ENCODE data around the gene SLC4A4.

The SLC4A4 gene

GRCh38 chr4:71356924-71357663, 18.3 kb downstream of the SLC4A4 start:
- no peak for DNase-seq (ENCODE audit: low read depth in 1 of 2, low spot score in 1 of 2)

- no peak for DNase-seq (ENCODE audit: low read depth in 1 of 2, low spot score in 1 of 2)
Observed at GRCh38 chr4:71360844-71361243, 22.0 kb downstream of the SLC4A4 start.

DNA sequence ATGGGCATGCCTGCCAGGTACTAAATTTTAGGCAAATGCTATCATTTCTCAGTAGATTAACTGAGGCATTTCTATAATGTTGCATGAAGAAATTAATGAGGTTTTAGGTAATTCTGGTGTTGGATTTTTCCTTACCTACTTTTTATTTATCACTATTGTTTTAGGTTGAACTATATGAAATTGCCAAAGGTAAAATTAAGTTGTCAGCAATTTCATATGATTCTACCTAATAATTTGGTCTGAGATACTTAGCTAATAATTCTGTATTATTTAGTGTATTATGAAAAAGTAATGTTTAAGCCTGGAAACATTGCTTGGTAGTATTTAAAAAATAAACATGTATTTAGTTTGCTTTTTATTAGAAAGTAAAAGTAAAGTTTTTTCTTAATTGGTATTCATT, 22.7 kb downstream of the SLC4A4 start:
- no peak for DNase-seq (ENCODE audit: low read depth in 1 of 2, low spot score in 1 of 2)

DNA sequence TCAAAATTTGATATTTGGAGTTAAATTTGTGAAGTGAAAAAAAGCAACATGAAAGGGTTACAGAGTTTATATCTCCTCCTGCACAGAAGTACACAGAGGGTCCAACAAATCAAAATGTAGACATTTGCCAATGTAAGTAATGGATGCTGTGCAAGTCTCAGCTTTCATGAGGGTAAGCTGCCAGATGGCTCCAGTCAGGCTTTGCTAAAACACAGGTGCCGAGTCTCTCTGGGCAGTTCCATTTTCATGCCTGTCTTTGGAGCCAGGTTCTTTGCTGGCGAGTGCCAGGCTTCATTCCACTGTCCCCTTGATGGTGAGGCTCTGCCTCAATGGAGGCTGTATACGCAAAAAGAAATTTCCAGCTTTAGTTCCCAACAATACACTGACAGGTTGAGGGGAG, 27.9 kb downstream of the SLC4A4 start:
- DNase-seq (ENCODE audit: low read depth in 1 of 2, low spot score in 1 of 2), result no peak

DNA sequence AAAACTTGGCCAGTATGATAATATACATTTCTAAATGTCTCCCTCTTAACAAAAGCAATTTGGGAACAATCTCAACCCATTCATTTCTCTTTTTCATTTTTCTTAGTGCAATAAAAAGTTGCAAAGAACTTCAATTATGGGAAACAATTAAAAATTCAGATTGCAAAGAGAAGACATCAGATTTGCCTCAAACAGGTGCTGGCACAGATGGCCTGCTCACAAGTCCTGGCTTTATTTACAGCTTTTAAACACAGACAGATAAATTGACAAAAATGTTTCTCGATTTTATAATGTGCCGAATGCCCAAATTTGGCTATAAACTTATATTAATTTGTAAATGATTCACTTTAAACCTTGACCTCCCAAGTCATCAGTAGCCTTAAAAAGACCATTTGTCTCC, 28.7 kb downstream of the SLC4A4 start:
- no peak for DNase-seq (ENCODE audit: low read depth in 1 of 2, low spot score in 1 of 2)

- DNase-seq (ENCODE audit: low read depth in 1 of 2, low spot score in 1 of 2), result no peak
Observed at GRCh38 chr4:71368906-71369305, 30.1 kb downstream of the SLC4A4 start.

DNA sequence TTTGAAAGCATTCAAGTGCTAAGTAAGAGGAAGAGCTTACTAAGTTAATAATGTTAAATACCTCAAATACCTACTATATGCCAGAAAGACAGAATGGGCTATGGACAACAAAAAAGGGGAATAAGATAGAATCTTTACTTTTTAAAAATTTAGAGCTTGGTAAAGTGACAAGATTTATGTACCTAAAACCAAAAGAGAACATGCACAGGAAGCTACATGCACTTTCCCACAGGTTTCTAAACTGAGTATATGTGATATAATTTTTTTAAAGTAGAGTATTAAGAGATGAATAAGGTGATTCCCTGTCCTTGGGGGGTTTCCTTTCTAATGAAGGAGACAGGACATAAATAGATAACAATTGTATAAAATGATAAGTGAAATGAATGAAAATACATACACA, 30.7 kb downstream of the SLC4A4 start:
- DNase-seq (ENCODE audit: low read depth in 1 of 2, low spot score in 1 of 2), result no peak

GRCh38 chr4:71375494-71375893, 36.7 kb downstream of the SLC4A4 start:
- no peak for DNase-seq (ENCODE audit: low read depth in 1 of 2, low spot score in 1 of 2)

DNA sequence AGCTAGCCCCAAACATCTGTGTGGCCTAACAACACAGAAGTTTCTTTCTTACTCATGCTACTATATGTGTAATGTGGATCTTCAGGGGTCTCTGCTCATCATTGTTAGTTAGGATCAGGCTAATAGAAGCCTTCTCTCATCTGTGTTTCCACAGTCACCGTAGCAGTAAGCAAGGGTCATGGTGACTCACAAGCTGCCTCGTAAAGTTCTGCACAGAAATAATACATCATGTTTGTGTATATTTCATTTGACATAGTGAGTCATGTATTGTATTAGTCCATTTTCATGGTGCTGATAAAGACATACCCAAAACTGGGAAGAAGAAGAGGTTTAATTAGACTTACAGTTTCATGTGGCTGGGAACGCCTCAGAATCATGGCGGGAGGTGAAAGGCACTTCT, 38.7 kb downstream of the SLC4A4 start:
- DNase-seq (ENCODE audit: low read depth in 1 of 2, low spot score in 1 of 2), result no peak

GRCh38 chr4:71379126-71379525, 40.3 kb downstream of the SLC4A4 start:
- no peak for DNase-seq (ENCODE audit: low read depth in 1 of 2, low spot score in 1 of 2)

GRCh38 chr4:71380788-71381187, 42.0 kb downstream of the SLC4A4 start:
- DNase-seq (ENCODE audit: low read depth in 1 of 2, low spot score in 1 of 2), result no peak

DNA sequence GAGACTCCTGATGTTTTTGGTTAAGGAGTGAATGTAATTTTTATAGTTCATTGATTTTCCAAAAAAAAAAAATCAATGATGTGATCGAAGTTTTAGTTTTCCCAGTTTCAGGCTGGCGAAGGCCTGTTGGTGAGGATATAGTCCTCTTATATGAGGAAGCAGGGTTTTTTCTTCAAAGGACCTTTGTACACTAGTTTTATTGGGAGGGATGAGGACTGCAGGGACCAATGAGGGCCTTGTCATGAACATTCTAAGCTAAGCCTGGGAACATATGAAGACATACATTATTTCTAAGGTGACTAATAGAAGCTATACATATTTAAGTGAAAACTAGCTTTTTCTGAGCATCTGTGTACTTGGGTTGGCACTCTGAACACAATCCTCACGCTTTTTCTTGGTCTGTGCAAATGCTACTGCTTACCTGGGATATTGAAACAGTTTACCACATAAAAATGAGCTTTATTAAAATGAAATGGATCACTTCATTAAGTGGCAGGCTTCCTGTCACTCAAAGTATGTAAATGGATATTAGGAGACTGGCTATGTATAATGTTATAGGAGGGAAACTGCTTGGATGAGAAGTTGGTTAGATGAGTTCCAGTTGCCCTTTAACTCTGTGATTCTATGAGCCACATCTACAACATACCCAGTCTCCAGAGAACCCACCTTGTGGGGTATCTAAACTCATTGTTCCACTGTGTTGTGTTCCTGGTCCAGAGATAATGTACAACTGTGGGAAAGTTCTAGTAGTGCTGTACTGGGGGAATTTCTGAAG, 43.5 kb downstream of the SLC4A4 start:
- no peak for DNase-seq (ENCODE audit: low read depth in 1 of 2, low spot score in 1 of 2)

DNA sequence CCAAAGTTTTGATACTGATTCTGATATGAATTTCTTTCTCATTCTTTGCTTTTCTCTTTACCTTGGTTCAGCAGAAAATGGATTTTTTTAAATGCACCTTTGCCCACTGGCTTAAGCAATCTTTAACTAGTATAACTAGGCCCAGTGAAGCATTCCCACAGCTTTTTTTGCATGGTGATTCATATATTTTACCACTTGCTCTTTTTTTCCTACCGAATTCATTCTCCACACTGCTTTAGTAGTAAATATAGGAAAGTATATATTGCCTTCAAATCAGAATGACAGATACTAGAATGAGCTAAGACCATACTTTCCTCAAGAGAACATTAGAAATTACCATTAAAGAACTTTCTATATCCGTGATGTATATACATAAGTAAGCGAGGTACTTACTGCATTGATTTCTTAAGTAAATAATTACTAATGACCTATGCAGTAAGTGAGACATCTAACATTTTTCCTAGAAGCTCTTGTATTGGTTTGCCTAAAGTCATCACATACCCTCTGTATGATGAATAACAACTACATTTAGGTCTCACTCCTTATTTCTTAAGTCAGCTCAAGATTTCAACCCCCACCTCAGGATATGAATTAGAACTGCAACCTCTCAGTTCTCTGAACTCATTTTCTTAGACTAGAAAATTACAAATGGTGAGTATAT, 44.2 kb downstream of the SLC4A4 start:
- no peak for DNase-seq (ENCODE audit: low read depth in 1 of 2, low spot score in 1 of 2)

DNA sequence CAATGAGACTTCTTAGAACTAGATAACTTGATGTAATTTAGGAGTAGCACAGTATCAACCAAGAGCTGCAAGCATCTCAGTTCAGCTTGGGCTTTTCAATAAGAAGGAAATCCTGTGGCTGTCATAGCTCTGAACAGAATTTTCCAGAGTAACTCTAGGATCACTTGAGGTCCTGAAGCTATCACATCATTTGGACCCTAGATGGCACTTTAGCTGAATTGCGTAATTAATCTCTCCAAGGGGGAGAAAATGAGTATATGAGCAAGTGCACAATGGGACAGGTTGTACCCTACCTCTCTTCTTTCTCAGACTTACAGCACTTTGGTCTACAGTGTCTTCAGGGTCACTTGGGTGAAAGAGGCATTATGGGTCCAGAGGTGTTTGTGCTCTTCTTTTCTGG, 45.2 kb downstream of the SLC4A4 start:
- no peak for DNase-seq (ENCODE audit: low read depth in 1 of 2, low spot score in 1 of 2)

GRCh38 chr4:71389149-71389827, 50.5 kb downstream of the SLC4A4 start:
- DNase-seq (ENCODE audit: low read depth in 1 of 2, low spot score in 1 of 2), result no peak

GRCh38 chr4:71392109-71392508, 53.3 kb downstream of the SLC4A4 start:
- DNase-seq (ENCODE audit: low read depth in 1 of 2, low spot score in 1 of 2), result no peak

GRCh38 chr4:71396382-71396781, 57.6 kb downstream of the SLC4A4 start:
- DNase-seq (ENCODE audit: low read depth in 1 of 2, low spot score in 1 of 2), result no peak

DNA sequence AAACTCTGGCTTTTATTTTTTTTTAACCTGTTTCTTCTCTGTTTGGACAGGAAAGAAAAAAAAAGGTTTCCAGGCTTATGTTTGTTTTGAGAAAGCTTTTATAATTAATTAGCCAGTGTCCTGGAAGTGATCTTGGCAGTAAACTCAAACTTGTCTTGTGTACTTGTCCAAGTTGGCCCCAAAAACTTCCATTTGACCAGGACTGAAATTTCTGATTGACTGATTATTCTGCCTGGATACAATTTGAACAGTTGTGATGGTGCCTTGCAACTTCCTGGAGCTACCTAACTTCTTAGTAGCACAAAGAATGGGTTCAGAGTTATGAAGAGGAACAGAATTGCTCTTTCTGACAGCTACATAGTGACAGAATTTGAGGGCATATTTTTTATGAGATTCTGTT, 62.0 kb downstream of the SLC4A4 start:
- no peak for DNase-seq (ENCODE audit: low read depth in 1 of 2, low spot score in 1 of 2)

GRCh38 chr4:71402616-71403015, 63.8 kb downstream of the SLC4A4 start:
- DNase-seq (ENCODE audit: low read depth in 1 of 2, low spot score in 1 of 2), result no peak

GRCh38 chr4:71404049-71404448, 65.2 kb downstream of the SLC4A4 start:
- DNase-seq (ENCODE audit: low read depth in 1 of 2, low spot score in 1 of 2), result no peak

DNA sequence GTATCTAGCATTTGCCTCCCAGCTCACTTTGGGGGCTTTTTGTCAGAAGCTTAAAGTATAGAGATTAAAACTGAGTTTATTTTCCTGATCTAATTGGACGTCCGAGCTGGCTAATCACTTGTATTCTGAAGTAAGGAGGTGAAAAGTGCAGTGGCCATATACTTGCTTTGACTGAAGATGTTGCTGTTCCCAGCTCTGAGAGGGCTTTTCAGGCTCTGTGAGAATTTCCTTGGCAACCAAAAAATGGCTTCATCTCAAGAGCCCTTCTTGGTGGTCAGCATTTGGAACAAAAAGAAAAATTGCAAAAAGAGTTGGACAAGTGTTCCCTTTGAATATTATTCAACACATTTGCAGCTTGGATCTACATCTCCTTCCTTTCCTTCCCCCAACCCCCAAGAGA, 67.0 kb downstream of the SLC4A4 start:
- no peak for DNase-seq (ENCODE audit: low read depth in 1 of 2, low spot score in 1 of 2)

Measured in activated CD4-positive, alpha-beta T cell treated with anti-CD3 and anti-CD28 coated beads, Interleukin-2, amount 50 U/mL, for 24 hours (primary cell).